Activated T-cell treated with anti-CD3 and anti-CD28 coated beads for 48 hours (primary cell): ENCODE results near the gene RETREG2.
A peak's percentile ranks its signal among the peaks of the same experiment; 100 is the strongest.

Source experiments
- DNase-seq: peaks from one replicate; pipeline ENCODE4 v3.0.0-alpha.2; 2020; ENCODE audit warnings: low read depth

The RETREG2 gene

GRCh38 chr2:219169930-219170654 is 8.0 kb upstream of the RETREG2 start, which contains the start of gene SLC23A3:
Gene SLC23A3 (minus strand): TSS chr2:219170029. CDS start chr2:219169984, 45 bp downstream.
- no peak for DNase-seq

DNA sequence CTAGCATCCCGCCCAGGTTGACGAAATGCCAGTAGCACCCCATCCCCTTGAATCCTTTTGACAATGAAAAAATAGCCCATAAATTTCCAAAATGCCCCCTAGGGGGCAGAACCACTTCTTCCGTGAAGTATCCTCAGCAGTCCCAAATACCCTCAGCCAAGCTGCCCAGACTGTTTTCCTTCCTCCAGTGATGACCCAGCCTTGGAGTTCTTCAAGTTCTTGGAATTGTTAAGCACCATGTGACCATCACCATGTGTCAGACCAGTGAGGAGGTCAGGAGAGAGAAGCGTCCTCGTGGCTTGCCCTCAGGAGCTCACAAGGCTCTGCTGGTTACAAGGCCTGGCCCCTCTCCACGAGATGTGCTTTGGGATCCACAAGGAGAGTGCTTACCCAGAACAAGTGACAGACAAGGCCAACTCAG is 6.8 kb upstream of the RETREG2 start:
- no peak for DNase-seq

GRCh38 chr2:219172231-219173154 is 5.6 kb upstream of the RETREG2 start:
- no peak for DNase-seq

DNA sequence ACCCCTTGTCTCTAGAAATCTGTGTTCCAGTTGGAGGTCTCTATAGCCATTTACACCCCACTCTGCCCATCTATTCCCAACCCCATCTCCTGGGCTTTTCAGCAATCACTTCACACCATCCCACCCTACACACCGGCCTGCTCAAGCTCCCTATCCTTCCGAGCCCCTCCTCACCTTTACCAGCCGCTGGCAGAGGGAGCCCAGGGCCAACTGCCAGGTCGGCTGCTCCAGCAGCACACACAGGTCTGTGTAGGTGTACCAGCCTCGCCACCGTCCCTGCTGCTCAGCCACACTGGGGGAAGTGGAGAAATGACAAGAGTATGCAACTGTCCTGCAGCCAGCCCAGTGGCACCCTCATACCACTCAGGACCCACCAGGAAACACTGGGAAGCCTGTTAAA is 4.9 kb upstream of the RETREG2 start:
- no peak for DNase-seq

- DNase-seq, result no peak
Measured at GRCh38 chr2:219174146-219174545, 3.9 kb upstream of the RETREG2 start.

GRCh38 chr2:219174801-219175200 is 3.3 kb upstream of the RETREG2 start:
- DNase-seq, result no peak

DNA sequence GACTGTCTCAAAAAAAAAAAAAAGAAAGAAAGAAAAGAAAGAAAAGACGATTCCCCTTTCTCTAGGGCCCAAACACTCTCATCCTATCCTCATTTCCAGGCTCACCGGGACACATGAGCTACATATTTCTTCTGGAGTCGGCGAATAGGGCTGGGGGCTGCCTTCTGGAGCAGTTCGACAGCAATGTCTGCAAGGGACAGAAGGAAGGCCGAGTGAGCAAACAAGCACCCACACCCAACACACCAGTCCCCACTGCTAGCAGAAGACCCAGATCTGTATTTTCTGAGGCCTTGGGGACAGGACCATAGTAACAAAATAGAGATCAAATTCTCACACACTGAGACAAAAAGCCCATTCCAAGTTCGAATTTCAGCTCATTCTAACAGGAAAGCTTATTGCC is 2.6 kb upstream of the RETREG2 start:
- DNase-seq, result no peak

DNA sequence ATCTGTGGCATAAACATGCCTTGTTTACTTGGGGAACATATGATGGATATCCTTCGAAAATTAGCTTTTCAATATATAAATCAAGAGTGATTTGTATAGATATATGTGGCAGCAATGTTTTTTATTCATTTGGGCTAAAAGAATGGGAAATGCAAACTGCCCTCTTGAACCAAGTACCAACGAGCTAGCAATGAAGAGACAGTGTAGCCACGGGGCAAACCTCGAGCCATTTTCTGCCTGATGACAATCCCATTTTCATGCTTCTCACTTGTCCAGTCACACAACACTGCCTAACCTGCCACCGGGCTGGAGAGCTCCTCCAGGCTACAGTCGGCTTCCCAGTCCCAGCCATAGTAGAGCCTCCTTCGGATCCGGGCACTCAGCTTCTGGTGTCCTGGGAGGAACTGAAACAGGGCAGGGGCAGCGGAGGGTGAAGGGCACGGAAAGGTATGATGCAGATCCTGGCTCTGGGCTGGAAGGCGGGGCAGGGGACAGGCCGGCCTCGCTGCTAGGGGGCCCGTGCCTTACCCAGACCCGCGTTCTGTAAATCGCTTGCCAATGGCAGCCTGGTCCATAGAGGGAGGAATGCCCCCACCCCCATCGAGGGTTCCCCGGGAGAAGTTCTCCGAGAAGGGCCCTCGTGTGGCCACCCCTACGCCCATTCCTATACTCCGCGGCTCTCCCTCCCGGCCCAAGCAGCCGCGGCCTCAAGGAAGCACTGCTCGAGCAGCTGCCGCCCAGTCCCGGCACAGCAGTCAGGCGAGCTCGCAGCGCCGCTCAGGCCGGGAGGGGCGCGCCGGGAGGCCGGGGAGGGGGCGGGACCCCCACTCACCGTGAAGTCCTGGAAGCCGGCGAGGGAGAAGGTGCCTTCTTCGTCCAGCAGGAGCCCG is 1.9 kb upstream of the RETREG2 start:
- no peak for DNase-seq

- peak; percentile 88 for DNase-seq
Measured at GRCh38 chr2:219176818-219177551, 1.1 kb upstream of the RETREG2 start, which contains the start of gene CNPPD1. Gene CNPPD1 (minus strand): TSS chr2:219176925. CDS start chr2:219176828, 97 bp downstream.

DNA sequence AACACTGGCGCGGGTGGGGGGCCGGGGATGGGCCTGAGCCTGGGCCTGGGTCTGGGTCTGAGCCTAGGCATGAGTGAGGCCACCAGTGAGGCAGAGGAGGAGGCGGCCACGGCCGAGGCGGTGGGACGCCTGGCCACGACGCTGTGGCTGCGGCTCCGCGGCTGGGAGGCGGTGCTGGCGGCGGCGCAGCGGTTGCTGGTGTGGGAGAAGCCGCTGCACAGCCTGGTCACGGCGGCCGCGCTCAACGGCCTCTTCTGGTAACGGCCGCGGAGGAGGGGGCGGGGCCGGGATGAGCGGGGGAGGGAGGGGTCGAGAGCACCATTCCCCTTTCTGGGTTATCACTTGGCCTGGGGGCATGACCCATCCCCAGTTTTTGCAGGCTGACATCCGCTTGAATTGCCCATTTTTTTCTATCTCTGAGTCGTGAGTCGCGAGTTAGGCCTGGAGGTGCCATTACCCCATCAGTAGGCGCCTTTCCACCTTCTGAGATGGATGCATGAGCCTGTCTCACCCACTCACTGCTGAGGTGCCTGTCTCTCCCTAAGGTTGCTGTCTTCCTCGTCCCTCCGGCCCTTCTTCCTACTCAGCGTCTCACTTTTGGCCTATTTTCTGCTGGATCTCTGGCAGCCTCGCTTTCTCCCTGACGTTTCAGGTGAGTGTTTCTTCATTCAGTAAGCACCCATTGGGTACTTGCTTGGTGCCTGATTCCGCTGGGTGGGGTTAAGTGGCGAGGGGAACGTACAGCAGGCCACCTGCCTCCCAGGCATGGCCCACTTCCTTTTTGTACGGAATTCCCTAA is 501 bp downstream of the RETREG2 start:
- no peak for DNase-seq

DNA sequence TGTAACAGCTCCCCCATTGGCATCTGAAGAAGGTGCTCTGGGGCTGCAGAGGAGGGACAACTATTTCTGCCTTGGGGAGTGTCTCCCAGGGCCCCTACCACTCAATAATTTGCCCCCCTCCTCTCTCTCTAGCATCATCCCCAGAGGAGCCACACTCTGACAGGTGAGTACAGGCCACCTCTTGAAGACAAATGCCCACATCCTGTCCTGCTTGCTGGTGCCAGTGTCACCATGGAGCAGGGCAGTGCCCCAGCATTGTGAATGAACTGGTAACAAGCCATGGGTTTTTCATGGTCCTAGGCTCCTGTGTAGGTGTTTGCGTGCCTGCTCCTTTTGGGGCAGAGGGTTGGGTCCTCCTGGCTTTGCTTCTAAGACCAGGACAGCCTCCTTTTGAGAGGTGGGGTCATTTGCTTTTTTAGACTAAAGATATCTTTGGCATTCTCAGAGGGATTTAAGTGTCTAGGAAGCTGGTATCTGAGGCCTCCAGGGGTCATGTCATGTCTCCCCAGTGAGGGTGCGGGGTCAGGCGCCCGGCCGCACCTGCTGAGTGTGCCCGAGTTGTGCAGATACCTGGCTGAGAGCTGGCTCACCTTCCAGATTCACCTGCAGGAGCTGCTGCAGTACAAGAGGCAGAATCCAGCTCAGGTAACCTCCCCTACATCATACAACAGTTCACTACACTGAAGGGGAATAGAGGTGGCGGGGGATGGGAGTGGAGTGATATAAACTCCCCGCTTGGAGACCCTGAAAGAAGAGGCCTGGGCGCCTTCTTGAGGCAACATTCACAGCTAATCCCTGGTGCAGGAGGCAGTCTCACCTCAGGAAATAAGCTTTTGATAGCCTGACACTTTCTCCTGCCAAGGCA is 1.8 kb downstream of the RETREG2 start:
- DNase-seq, result no peak

DNA sequence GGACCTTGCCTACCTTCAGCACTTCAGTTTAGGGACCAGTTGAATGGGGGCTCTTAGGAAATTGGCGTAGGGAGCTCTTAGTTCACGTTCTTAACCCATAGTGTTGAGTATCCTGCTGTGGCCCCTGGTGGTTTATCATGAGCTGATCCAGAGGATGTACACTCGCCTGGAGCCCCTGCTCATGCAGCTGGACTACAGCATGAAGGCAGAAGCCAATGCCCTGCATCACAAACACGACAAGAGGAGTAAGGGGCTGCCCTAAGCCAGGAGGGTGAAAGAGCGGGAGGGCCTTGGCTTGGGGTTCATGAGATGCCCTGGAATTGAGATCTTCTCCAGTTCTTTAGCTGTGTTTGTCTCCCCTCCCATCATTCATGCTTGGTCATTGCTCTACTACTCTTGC is 2.9 kb downstream of the RETREG2 start:
- no peak for DNase-seq

DNA sequence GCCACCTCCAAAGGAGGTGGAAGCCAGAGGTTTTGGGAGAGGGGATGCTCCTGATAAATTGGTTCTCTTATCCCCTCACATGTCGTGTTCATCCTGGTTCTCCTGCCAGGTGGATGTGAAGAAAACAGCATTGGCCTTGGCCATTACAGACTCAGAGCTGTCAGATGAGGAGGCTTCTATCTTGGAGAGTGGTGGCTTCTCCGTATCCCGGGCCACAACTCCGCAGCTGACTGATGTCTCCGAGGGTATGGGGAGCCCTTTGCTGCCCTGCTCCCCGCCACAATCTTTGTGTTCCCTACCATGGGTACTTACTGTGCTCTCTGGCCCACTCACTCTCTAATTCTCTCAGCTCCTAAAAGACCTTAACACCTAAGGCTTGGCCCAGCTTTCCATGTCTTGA is 3.5 kb downstream of the RETREG2 start:
- no peak for DNase-seq

GRCh38 chr2:219182331-219183150 is 4.5 kb downstream of the RETREG2 start:
- DNase-seq, result no peak

DNA sequence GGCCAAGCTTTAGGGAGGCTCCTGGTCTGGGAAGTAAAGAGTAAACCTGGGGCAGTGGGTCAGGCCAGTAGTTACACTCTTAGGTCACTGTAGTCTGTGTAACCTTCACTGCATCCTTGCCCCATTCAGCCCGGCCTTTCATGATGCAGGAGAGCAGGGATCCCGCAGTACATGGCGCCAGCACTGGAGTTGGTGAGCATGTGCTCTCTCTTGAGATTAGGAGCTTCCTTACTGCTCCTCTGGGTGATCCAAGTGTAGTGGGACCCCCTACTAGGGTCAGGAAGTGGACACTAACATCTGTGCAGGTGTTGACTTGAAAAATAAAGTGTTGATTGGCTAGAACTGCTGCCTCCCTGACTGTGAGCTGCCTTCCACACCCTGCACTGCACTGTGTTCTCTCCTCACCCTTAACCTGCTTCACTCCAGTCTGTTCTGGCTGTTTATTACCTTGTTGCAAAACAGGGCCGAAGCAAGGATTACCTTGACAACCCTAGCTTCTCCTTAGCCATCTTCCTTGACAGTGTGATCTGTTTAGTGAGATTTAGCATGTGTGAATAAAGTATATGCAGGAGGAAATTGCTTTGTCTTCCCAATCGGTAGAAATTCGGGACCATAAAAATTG is 5.2 kb downstream of the RETREG2 start:
- DNase-seq, result no peak

- DNase-seq, result no peak
Measured at GRCh38 chr2:219184121-219184520, 6.0 kb downstream of the RETREG2 start.

GRCh38 chr2:219186754-219187456 is 8.8 kb downstream of the RETREG2 start:
- DNase-seq, result no peak
